GM12892 (cell line): Measurements from ENCODE around the gene DACT3.

ENCODE experiments used
- POLR2A ChIP-seq: IDR thresholded peaks from 2 replicates; pipeline ENCODE4 v1.6.1; 2011; ENCODE audit warnings: low read depth, low read length, control low read depth
- TAF1 ChIP-seq: IDR thresholded peaks from 2 replicates; pipeline ENCODE4 v1.6.1; 2011; ENCODE audit warnings: low read depth, mild to moderate bottlenecking, control low read depth, low read length, borderline replicate concordance

DNA sequence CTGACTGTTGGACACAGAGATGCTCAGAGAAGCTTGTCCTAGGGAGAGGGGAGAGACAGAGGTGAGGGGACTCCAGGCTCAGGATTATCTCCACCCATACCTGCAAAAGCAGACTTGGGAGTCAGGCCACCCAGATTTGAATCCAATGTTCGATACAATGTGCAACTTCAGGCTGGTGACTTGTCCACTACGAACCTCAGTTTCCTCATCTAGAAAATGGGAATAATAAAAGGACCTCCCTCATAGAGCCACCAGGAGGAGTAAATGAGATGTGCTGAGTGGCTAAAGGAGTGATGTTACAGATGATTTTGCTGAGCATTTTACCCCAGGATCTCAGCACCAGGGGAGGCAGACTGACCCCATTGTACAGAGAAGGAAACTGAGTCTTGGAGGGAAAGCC, 31.0 kb upstream of the DACT3 start:
- TF ChIP-seq TAF1 (no peak), POLR2A (no peak)
